Measurements from ENCODE around the gene CYTH3. TPM values are rescaled to one million over a fixed set of nuclear protein-coding genes. Genes with fewer than 3 reads are reported as not detected.
A peak's percentile ranks its signal among the peaks of the same experiment; 100 is the strongest.

Gene CYTH3
- total RNA-seq, 1 donor = 89.4 TPM

DNA sequence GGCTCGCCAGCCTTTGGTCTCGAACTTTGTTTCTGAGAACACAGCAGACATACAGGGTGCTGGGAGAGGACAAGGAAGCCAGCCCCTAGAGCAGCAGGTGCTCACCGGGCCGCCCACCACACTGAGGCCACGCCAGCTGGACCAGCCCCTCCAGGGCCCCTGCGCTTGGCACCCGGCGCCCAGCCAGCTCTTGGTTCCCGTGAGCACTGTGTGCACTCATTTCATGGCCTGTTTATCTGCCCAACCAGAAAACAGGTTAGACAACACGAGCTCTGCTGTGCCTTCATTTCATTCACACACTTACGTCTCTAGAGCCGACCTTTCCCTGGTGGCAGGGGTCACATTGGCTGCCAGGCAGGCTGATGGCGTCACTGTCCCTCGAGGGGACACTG is 104.0 kb downstream of the CYTH3 start:
- Histone ChIP-seq H3K27ac (ENCODE audit: low read depth, low read length) (no peak overlapping the region), H3K4me3 (ENCODE audit: insufficient read depth, low read length) (no peak overlapping the region), H3K27me3 (ENCODE audit: insufficient read depth, low read length) (no peaks in the 10 kb centered on the region), H3K79me2 (ENCODE audit: insufficient read depth, low read length) (no peaks in the 10 kb centered on the region), H2AFZ (ENCODE audit: low read length) (no peak overlapping the region), H4K20me1 (ENCODE audit: insufficient read depth, low read length) (peaks cover 6% of the 10 kb centered on the region), H3K4me2 (ENCODE audit: insufficient read depth, low read length) (no peak overlapping the region), H3K4me1 (ENCODE audit: insufficient read depth, low read length) (no peaks in the 10 kb centered on the region), H3K36me3 (ENCODE audit: insufficient read depth, low read length) (peaks cover 42% of the 10 kb centered on the region), H3K9me3 (ENCODE audit: low read depth, low read length) (no peaks in the 10 kb centered on the region)
- TF ChIP-seq, protein P1, sequence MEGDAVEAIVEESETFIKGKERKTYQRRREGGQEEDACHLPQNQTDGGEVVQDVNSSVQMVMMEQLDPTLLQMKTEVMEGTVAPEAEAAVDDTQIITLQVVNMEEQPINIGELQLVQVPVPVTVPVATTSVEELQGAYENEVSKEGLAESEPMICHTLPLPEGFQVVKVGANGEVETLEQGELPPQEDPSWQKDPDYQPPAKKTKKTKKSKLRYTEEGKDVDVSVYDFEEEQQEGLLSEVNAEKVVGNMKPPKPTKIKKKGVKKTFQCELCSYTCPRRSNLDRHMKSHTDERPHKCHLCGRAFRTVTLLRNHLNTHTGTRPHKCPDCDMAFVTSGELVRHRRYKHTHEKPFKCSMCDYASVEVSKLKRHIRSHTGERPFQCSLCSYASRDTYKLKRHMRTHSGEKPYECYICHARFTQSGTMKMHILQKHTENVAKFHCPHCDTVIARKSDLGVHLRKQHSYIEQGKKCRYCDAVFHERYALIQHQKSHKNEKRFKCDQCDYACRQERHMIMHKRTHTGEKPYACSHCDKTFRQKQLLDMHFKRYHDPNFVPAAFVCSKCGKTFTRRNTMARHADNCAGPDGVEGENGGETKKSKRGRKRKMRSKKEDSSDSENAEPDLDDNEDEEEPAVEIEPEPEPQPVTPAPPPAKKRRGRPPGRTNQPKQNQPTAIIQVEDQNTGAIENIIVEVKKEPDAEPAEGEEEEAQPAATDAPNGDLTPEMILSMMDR (IDR thresholded peaks at IDR 0.05; ENCODE audit: extremely low read depth, low read depth, low read length) = no peak
- DNase-seq (ENCODE audit: insufficient read length, low spot score, missing footprints) = no peak

DNA sequence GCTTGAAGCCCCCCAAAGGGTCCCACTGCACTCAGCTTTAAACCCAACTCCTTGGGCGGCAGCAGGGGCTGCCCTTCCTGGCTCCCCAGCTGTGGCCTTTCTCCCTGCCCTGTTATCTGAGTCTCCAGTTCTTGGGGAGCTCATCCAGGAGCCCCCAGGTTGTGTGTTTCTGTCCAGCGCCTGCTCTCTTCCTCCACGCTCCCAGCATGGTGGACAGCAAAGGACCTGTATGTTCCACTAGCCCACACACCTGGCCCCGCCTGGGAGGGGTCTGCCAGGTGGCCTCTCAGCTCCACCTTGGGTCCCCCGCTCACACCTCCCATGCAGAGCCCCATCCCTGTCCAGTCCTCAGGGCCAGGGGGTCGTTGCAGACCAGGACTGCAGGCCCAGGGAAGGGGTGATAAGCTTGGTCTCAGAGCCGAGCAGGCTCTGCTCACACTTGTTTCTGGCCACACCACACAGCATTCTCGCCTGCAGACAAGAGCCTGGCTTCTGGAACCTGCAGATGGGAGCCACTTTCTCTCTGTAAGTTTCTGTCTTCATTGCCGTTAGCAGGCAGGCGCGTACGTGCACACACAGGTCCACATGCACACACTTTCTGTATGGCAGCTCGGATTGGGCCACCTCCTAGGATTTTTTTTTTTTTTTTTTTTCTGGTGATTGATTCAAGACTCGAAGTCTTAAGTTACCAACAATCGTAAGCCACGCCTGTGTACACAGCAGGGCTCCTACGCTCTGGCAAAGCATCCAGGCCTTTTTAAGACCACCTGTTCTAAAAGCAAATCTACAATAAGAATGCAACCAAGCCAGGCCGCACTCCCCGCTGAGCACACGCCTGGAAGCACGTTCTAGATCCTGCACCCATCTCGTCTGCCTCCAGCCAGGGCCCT is 104.6 kb downstream of the CYTH3 start:
- DNase-seq (ENCODE audit: insufficient read length, low spot score, missing footprints) = peak; percentile 73
- peaks cover 42% of the 10 kb centered on the region for H3K36me3 ChIP-seq (ENCODE audit: insufficient read depth, low read length)
- no peak overlapping the region for H2AFZ ChIP-seq (ENCODE audit: low read length)
- H3K4me2 ChIP-seq (ENCODE audit: insufficient read depth, low read length) = no peak overlapping the region
- TF ChIP-seq, protein P1 (IDR thresholded peaks at IDR 0.05; ENCODE audit: extremely low read depth, low read depth, low read length) = no peak
- peaks cover 6% of the 10 kb centered on the region for H4K20me1 ChIP-seq (ENCODE audit: insufficient read depth, low read length)
- no peaks in the 10 kb centered on the region for H3K27me3 ChIP-seq (ENCODE audit: insufficient read depth, low read length)
- no peaks in the 10 kb centered on the region for H3K79me2 ChIP-seq (ENCODE audit: insufficient read depth, low read length)
- no peak overlapping the region for H3K27ac ChIP-seq (ENCODE audit: low read depth, low read length)
- no peaks in the 10 kb centered on the region for H3K4me1 ChIP-seq (ENCODE audit: insufficient read depth, low read length)
- no peak overlapping the region for H3K4me3 ChIP-seq (ENCODE audit: insufficient read depth, low read length)
- no peaks in the 10 kb centered on the region for H3K9me3 ChIP-seq (ENCODE audit: low read depth, low read length)

DNA sequence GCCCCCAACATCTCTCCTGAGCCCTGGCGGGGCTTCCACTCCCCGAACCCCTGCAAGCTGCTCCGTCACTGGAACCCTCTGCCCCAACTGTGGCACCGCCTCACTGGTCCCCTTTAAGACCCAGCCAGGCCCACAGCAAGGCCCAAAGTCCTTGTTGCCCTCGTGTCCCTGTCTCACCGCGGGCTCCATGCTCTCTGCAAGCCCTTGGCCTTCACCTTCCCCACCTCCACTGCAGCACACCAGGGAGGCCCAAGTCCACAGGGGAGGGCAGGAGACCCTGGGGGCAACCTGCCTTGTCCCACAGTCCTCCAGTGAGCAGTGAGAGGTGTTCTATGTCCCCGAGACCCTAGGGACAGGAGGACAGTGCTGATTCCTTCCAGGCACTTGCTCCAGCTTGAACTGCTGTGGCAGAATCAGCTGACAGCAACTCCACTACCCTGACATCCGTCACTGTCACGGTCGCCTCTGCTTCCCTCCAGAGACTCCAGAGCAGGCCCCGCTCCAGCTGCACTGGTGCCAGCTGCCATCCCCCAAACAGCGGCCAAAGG is 105.3 kb downstream of the CYTH3 start:
- H2AFZ ChIP-seq (ENCODE audit: low read length) = no peak overlapping the region
- no peak overlapping the region for H3K4me3 ChIP-seq (ENCODE audit: insufficient read depth, low read length)
- H3K36me3 ChIP-seq (ENCODE audit: insufficient read depth, low read length) = peaks cover 49% of the 10 kb centered on the region
- no peak overlapping the region for H3K4me2 ChIP-seq (ENCODE audit: insufficient read depth, low read length)
- no peaks in the 10 kb centered on the region for H3K9me3 ChIP-seq (ENCODE audit: low read depth, low read length)
- DNase-seq (ENCODE audit: insufficient read length, low spot score, missing footprints) = peak; percentile 81
- H4K20me1 ChIP-seq (ENCODE audit: insufficient read depth, low read length) = peaks cover 2% of the 10 kb centered on the region
- no peak overlapping the region for H3K27ac ChIP-seq (ENCODE audit: low read depth, low read length)
- TF ChIP-seq, protein P1 (IDR thresholded peaks at IDR 0.05; ENCODE audit: extremely low read depth, low read depth, low read length) = no peak
- no peaks in the 10 kb centered on the region for H3K27me3 ChIP-seq (ENCODE audit: insufficient read depth, low read length)
- H3K4me1 ChIP-seq (ENCODE audit: insufficient read depth, low read length) = no peaks in the 10 kb centered on the region
- no peaks in the 10 kb centered on the region for H3K79me2 ChIP-seq (ENCODE audit: insufficient read depth, low read length)

DNA sequence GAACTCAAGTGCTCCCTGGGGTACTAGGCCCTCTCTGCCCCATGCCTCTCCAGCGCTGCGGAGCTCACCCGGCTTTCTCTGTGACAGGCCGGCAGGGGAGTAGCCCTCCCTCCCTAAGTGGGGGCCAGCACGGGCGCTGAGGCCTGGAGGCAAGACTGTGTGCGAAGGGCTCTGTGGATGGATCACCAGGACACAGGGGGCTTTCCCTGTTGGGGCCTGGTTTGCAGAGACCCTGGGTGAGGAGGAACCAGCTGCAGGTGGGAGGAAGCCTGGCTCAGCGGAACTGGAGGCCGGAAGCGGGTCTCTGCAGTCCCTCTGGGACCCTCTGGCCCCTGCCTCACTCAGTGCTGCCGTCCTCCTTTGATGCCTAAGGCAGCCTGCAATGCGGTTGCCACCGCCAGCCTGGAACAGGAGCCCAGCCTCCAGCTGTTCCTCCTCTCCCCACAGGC is 106.0 kb downstream of the CYTH3 start:
- TF ChIP-seq, protein P1 (IDR thresholded peaks at IDR 0.05; ENCODE audit: extremely low read depth, low read depth, low read length) = no peak
- Histone ChIP-seq H4K20me1 (ENCODE audit: insufficient read depth, low read length) (peaks cover 2% of the 10 kb centered on the region), H3K4me2 (ENCODE audit: insufficient read depth, low read length) (no peak overlapping the region), H3K4me1 (ENCODE audit: insufficient read depth, low read length) (no peaks in the 10 kb centered on the region), H3K79me2 (ENCODE audit: insufficient read depth, low read length) (no peaks in the 10 kb centered on the region), H2AFZ (ENCODE audit: low read length) (no peak overlapping the region), H3K27ac (ENCODE audit: low read depth, low read length) (no peak overlapping the region), H3K4me3 (ENCODE audit: insufficient read depth, low read length) (no peak overlapping the region), H3K27me3 (ENCODE audit: insufficient read depth, low read length) (no peaks in the 10 kb centered on the region), H3K36me3 (ENCODE audit: insufficient read depth, low read length) (peaks cover 55% of the 10 kb centered on the region), H3K9me3 (ENCODE audit: low read depth, low read length) (no peaks in the 10 kb centered on the region)
- peak; percentile 66 for DNase-seq (ENCODE audit: insufficient read length, low spot score, missing footprints)

Data from osteoblast (primary cell).